ENCODE data around the gene GPC5. TPM values are rescaled to one million over a fixed set of nuclear protein-coding genes. Genes with fewer than 3 reads are reported as not detected.
"Not testable (repeated sequence)": the region's sequence is repeated elsewhere in the genome, so short reads cannot be mapped to it uniquely, and the experiment has no call there.

Gene GPC5
- total RNA-seq, 2 experiments from 2014 or later: 2.4 TPM; not detected in 1

DNA sequence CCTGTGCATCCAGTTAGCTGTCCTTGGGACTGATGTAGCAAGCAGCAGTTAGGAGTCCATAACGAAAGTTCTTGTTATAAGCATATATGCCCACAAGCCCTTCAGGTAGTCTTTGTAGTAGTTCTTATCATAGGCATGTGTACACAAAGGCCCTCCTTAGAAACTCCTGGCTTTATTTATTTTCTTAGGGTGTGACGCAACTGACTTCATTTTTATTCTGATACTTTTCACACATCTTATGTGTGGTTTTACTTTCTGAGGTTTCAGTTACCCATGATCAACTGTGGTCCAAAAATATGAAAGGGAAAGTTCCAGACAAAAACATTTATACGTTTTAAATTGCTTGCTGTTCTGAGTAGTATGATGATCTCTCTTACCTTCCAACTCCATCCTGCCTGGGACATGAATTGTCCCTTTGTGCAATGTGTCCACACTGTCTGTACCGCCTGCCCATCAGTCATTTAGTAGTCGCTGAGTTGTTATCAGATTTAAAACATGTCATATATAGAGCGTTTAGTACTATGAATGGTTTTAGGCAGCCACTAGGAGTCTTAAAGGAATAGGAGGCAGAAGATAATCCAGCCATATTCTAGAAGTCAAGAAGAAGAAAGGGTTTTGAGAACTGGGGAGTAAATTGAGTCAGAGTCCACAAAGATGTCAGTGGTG, 19.4 kb downstream of the GPC5 start:
- POLR2A ChIA-PET: interaction anchor here (1.0 to 1.6 kb wide), 3 partner anchors 14 to 33 kb away, joined by 3 read pairs; no protein-coding TSS in a partner anchor
- Histone ChIP-seq H3K9me3 (ENCODE audit: low read length) (no peaks in the 10 kb centered on the region), H2AFZ (ENCODE audit: low read length) (no peak overlapping the region), H3K4me3 (ENCODE audit: low read depth, low read length, poor library complexity, severe bottlenecking) (no peak overlapping the region), H4K20me1 (ENCODE audit: insufficient read depth, low read length) (no peaks in the 10 kb centered on the region), H3K79me2 (ENCODE audit: insufficient read depth, low read depth, low read length) (no peaks in the 10 kb centered on the region), H3K9me2 (ENCODE audit: insufficient read depth, low read length) (no peaks in the 10 kb centered on the region), H3K4me1 (ENCODE audit: insufficient read depth, low read length, poor library complexity, severe bottlenecking) (no peaks in the 10 kb centered on the region), H3K36me3 (ENCODE audit: insufficient read depth, low read length) (no peaks in the 10 kb centered on the region), H3K27ac (ENCODE audit: low read depth, low read length, poor library complexity, severe bottlenecking) (no peak overlapping the region), H3K4me2 (ENCODE audit: low read length) (no peak overlapping the region)
- intact Hi-C loops (cut with micrococcal nuclease; ENCODE audit: unreplicated experiment): no loop called here
- CTCF ChIA-PET (ENCODE audit: unreplicated experiment): no interaction called here
- BruUV-seq (replicated peaks): no TSS peak
- no peak for DNase-seq (ENCODE audit: low spot score)
- TF ChIP-seq EZH2phosphoT487 (IDR thresholded peaks at IDR 0.05; ENCODE audit: borderline replicate concordance, low read depth, low read length) (no peak), CTCF (conservative IDR thresholded peaks at IDR 0.05; ENCODE audit: low read length) (no peak)

- DNase-seq (ENCODE audit: low spot score): peak; percentile 72
- BruUV-seq (replicated peaks): no TSS peak
- Histone ChIP-seq H3K4me2 (ENCODE audit: low read length) (no peak overlapping the region), H3K4me3 (ENCODE audit: low read depth, low read length, poor library complexity, severe bottlenecking) (no peak overlapping the region), H3K27ac (ENCODE audit: low read depth, low read length, poor library complexity, severe bottlenecking) (no peak overlapping the region), H3K9me3 (ENCODE audit: low read length) (peaks cover 25% of the 10 kb centered on the region), H2AFZ (ENCODE audit: low read length) (no peak overlapping the region), H4K20me1 (ENCODE audit: insufficient read depth, low read length) (no peaks in the 10 kb centered on the region), H3K4me1 (ENCODE audit: insufficient read depth, low read length, poor library complexity, severe bottlenecking) (no peaks in the 10 kb centered on the region), H3K36me3 (ENCODE audit: insufficient read depth, low read length) (no peaks in the 10 kb centered on the region), H3K79me2 (ENCODE audit: insufficient read depth, low read depth, low read length) (no peaks in the 10 kb centered on the region), H3K9me2 (ENCODE audit: insufficient read depth, low read length) (no peaks in the 10 kb centered on the region)
- intact Hi-C loops (cut with micrococcal nuclease; ENCODE audit: unreplicated experiment): no loop called here
- TF ChIP-seq EZH2phosphoT487 (IDR thresholded peaks at IDR 0.05; ENCODE audit: borderline replicate concordance, low read depth, low read length) (no peak), CTCF (conservative IDR thresholded peaks at IDR 0.05; ENCODE audit: low read length) (no peak)
- POLR2A ChIA-PET: interaction anchor here (1.2 to 1.9 kb wide), 2 partner anchors 17 to 32 kb away, joined by 3 to 4 read pairs; no protein-coding TSS in a partner anchor
- CTCF ChIA-PET (ENCODE audit: unreplicated experiment): no interaction called here
These were observed 28.5 kb downstream of the GPC5 start for GRCh38 chr13:91426913-91427312.

DNA sequence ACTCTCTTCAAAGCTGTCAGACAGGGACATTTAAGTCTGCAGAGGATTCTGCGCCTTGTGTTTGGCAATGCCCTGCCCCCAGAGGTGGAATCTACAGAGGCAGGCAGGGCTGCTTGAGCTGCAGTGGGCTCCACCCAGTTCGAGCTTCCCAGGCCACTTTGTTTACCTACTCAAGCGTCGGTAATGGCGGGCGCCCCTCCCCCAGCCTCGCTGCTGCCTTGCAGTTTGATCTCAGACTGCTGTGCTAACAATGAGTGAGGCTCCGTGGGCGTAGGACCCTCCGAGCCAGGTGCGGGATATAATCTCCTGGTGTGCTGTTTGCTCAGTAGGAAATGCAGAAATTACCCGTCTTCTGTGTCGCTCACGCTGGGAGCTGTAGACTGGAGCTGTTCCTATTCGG, 40.3 kb downstream of the GPC5 start:
- H3K4me2 ChIP-seq (ENCODE audit: low read length); H3K9me3 ChIP-seq (ENCODE audit: low read length); CTCF ChIA-PET (ENCODE audit: unreplicated experiment): not testable (repeated sequence)

More for the DNA sequence above, 40.3 kb downstream of the GPC5 start:
- H3K4me1 ChIP-seq (ENCODE audit: insufficient read depth, low read length, poor library complexity, severe bottlenecking); intact Hi-C loops (cut with micrococcal nuclease; ENCODE audit: unreplicated experiment); H3K36me3 ChIP-seq (ENCODE audit: insufficient read depth, low read length); H3K27ac ChIP-seq (ENCODE audit: low read depth, low read length, poor library complexity, severe bottlenecking); BruUV-seq (replicated peaks); H2AFZ ChIP-seq (ENCODE audit: low read length); H3K79me2 ChIP-seq (ENCODE audit: insufficient read depth, low read depth, low read length); H4K20me1 ChIP-seq (ENCODE audit: insufficient read depth, low read length); H3K4me3 ChIP-seq (ENCODE audit: low read depth, low read length, poor library complexity, severe bottlenecking); H3K9me2 ChIP-seq (ENCODE audit: insufficient read depth, low read length); DNase-seq (ENCODE audit: low spot score): not testable (repeated sequence)
- POLR2A ChIA-PET: interaction anchor here (0.9 to 3.2 kb wide), 10 partner anchors 7 to 144 kb away, joined by 3 to 25 read pairs (median 6); no protein-coding TSS in a partner anchor

All from OCI-LY7 (cell line).